ENCODE results near the gene AGL.
"Not testable (repeated sequence)": the region's sequence is repeated elsewhere in the genome, so short reads cannot be mapped to it uniquely, and the experiment has no call there.

AGL gene

DNA sequence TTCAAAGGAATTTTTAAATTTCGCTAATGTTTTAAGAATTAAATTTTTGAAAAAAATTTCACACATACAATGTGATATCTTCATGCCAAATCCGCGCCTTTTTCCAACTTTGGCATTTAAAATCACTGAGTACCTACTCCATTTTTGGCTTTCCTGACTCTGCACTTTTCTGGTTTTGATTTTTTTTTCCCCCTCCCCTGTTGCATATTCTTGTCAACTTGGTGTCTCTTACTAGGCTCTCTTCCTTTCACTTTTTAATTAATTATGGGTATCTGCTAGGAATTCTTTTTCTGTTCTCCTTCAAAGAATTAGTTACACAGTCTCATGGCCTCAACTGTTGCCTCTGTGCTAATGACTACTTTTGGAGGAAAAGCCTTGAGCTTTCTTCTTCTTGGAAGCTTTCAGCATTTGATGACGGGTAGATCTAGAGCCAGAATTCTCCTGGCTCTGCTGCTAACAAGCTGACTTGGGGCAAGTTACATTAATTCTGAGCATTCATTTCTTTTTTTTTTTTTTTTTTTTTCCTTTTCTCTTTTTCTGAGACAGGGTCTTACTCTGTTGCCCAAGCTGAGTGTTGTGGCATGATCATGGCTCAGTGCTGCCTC, 1.8 kb downstream of the AGL start:
- no peak for DNase-seq (ENCODE audit: low read depth, low spot score)

DNA sequence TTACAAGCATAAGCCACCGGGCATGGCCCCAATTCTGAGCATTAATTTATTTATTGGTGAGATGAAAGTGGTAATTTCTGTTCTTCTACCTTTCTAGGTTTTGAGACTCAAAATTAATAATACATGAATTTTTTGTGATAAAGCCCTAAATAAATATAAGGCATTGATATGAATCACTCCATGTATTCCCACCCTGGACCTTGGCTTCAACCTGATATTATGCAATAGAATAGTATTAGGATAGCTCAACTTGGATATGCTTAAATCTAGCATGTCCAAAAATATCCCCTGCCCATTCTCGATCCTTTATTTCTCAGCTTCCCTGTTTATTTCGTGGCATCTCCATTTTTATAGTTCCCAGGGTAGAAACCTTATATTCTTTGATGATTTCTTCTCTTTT, 2.5 kb downstream of the AGL start:
- DNase-seq (ENCODE audit: low read depth, low spot score): no peak

DNA sequence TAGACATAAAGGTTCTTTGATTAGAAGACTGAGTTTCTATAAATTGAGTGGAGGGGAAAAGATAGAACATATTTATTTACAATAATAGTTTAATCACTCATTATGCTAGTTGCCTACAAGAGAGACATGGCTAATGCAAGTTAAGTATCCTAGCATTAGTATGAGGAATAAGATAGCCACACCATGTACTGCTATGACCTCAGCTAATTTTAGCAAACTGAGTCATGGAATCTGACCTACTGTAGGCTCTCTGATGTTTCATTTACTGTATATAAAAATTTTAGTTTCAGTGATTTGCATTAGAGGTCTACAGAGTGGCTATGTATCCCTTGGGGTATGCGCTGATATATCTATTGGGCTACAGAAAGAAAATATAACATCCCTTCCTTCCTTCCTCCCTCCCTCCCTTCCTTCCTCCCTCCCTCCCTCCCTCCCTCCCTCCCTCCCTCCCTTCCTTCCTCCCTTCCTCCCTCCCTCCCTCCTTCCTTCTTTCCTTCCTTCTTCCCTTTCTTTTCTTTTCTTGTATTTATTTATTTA, 5.8 kb downstream of the AGL start:
- no peak for DNase-seq (ENCODE audit: low read depth, low spot score)

DNA sequence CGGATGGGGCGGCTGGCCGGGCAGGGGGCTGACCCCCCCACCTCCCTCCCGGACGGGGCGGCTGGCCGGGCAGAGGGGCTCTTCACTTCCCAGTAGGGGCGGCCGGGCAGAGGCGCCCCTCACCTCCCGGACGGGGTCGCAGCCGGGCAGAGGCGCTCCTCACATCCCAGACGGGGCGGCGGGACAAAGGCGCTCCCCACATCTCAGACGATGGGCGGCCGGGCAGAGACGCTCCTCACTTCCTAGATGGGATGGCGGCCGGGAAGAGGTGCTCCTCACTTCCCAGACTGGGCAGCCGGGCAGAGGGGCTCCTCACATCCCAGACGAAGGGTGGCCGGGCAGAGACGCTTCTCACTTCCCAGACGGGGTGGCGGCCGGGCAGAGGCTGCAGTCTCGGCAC, 6.9 kb downstream of the AGL start:
- DNase-seq (ENCODE audit: low read depth, low spot score): not testable (repeated sequence)

- no peak for DNase-seq (ENCODE audit: low read depth, low spot score)
Observed at GRCh38 chr1:99858286-99858685, 8.1 kb downstream of the AGL start.

DNA sequence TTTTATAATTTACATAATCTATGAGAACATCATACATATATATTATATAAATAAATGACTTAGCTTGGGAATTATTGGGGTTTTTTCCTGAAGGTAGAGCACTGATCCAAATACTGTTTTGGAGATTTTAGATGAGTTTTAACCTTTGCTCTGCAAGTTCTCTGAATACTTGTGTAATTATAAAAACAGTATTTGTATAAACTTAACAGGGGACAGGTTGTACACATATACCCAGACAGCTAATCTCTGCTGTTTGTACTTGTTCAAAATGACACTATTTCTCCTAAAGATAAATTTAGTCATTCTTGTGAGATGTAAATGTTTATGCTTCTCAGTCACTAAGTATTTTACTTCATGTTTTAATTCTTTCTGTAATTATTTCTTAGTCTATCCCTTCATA, 8.7 kb downstream of the AGL start:
- DNase-seq (ENCODE audit: low read depth, low spot score): no peak

DNA sequence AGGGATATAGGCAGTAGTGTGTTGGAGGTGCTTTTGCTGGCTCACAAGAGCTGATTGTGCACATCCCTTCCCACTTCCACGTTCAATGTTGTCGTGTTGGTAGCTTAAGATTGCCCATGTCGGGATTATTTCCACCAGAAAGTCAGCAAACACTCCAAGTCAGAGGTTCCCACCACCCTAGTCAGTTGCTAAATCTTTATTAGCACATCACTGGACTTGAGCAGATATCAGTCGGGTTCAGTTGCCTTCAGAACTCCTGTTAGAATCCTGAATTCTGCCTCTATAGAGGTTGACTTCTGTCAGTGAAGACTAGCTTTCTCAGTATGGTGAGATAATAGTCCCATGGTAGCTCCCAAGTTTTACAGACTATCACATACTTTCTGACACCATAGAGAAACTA, 10.5 kb downstream of the AGL start:
- no peak for DNase-seq (ENCODE audit: low read depth, low spot score)

DNA sequence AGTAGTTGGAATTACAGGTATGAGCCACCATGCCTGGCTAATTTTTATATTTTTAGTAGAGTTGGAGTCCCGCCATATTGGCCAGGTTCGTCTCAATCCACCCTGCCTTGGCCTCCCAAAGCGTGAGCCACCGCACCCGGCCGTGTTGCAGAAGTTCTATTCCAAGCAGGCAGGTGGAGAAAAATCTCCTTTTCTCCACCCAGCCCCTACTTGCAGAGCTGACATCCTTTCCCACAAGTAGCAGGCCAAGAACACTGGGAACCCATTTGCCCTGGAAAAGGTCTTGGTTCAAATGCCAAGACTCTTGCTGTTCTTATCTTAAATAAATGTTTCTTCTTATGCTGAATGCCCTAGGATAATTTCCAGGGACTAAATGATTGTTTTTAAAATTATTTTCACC, 17.5 kb downstream of the AGL start:
- DNase-seq (ENCODE audit: low read depth, low spot score): no peak

GRCh38 chr1:99869304-99869703, 19.1 kb downstream of the AGL start:
- DNase-seq (ENCODE audit: low read depth, low spot score): no peak

- no peak for DNase-seq (ENCODE audit: low read depth, low spot score)
Observed at GRCh38 chr1:99869723-99870122, 19.6 kb downstream of the AGL start.

GRCh38 chr1:99872063-99872462, 21.9 kb downstream of the AGL start:
- DNase-seq (ENCODE audit: low read depth, low spot score): no peak

GRCh38 chr1:99877568-99877967, 27.4 kb downstream of the AGL start:
- no peak for DNase-seq (ENCODE audit: low read depth, low spot score)

DNA sequence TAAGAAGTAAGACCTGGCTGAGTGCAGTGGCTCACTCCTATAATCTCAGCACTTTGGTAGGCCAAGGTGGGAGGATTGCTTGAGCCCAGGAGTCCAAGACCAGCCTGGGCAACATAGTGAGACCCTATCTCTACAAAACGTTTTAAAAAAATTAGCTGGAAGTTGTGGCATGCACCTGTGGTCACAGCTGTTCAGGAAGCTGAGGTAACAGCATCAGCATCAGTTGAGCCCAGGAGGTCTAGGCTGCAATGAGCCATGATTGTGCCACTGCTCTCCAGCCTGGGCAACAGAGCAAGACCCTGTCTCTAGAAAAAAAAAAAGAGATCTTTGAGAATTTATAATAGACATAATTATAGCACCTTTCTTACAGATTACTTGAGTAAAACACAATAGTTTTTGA, 36.0 kb downstream of the AGL start:
- DNase-seq (ENCODE audit: low read depth, low spot score): no peak

DNA sequence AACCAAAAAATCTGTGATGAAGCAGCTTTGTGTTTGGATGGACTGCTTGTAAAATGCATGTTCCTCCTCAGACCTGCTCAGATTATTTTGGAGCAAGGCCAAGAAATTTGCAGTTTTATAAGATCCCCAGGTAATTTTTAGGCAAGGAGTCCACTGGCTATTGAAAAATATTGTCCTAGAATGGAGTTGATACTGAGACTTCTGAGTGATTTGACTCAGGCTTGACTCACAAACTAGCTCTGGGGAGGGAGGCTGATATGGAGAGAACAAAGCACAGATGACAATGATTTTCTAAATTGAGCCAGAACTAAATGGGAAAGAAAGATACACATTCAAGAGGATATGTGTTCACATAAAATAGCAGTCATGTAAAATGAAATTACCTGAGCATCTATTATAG, 36.7 kb downstream of the AGL start:
- no peak for DNase-seq (ENCODE audit: low read depth, low spot score)

DNA sequence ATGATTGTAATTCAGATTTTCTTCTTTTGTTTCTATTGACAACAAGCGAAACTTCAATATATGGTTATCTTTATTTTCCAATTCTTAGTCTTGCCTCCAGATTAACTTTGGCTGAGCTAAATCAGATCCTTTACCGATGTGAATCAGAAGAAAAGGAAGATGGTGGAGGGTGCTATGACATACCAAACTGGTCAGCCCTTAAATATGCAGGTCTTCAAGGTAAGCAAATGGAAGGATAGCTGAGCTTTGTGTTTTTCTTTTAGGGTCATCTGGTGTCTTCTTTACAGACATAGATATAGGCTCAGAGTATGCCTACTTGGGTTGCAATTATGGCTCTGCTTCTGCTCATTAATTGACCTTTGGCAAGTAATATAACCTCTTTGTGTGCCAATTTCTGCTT, 37.7 kb downstream of the AGL start:
- no peak for DNase-seq (ENCODE audit: low read depth, low spot score)

- DNase-seq (ENCODE audit: low read depth, low spot score): no peak
Observed at GRCh38 chr1:99891997-99892396, 41.8 kb downstream of the AGL start.

GRCh38 chr1:99903278-99903677, 53.1 kb downstream of the AGL start:
- not testable (repeated sequence) for DNase-seq (ENCODE audit: low read depth, low spot score)

GRCh38 chr1:99906535-99906934, 56.4 kb downstream of the AGL start:
- no peak for DNase-seq (ENCODE audit: low read depth, low spot score)

GRCh38 chr1:99917214-99917613, 67.1 kb downstream of the AGL start:
- no peak for DNase-seq (ENCODE audit: low read depth, low spot score)

GRCh38 chr1:99919220-99919619, 69.1 kb downstream of the AGL start:
- DNase-seq (ENCODE audit: low read depth, low spot score): no peak

DNA sequence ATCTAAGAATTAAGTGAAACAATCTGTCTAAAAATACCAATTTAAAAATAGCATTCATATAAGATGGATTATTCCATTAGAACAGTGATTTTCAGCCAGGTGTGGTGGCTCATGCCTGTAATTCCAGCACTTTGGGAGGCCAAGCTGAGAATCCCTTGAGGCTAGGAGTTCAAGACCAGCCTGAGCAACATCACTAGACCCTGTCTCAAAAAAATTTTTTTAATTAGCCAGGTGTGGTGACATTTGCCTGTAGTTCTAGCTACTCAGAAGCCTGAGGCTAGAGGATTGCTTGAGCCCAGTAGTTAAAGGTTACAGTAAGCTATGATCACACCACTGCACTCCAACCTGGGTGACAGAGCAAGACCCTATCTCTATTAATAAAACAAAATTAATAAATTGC, 84.6 kb downstream of the AGL start:
- DNase-seq (ENCODE audit: low read depth, low spot score): no peak

- DNase-seq (ENCODE audit: low read depth, low spot score): no peak
Observed at GRCh38 chr1:99935534-99935933, 85.4 kb downstream of the AGL start.

DNA sequence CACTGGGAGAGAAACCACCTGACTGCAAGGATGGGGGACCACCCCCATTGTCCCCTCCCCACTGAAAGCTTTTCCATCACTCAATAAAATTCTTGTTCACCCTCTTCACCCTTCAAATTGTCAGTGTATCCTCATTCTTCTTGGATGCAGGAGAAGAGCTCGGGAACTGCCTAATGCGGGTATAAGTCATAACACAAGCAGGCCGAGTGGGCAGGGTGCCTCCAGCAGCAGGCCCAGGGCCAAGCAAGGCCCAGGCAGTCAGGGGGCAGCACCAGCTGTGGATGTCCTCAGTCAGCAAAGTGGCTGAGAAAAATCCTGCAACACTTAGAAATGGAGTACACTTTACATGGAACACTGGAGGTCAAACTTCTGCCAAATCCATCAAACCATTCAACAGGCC, 85.9 kb downstream of the AGL start:
- DNase-seq (ENCODE audit: low read depth, low spot score): no peak

DNA sequence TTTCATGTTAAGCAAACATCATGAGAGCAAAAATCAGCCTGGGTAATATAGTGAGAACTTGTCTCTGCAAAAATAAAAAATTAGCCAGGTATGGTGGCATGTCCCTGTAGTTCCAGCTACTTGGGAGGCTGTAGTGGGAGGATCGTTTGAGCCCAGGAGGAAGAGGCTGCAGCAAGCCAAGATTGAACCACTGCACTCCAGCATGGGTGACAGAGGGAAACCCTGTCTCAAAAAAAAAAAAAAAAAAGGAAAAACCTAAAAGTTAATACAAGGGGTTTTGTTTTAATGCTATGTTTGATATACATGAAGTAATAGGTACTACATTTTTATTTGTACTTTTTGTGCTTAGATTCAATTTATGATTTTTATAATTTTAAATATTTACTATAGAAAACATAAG, 92.6 kb downstream of the AGL start:
- no peak for DNase-seq (ENCODE audit: low read depth, low spot score)

Measured in activated CD4-positive, CD25-positive, alpha-beta regulatory T cell treated with anti-CD3 and anti-CD28 coated beads, Interleukin-2, amount 50 U/mL, for 16 hours (primary cell).